ENCODE measurements around the gene CORT. TPM values are rescaled to one million over a fixed set of nuclear protein-coding genes. Genes with fewer than 3 reads are reported as not detected.

Gene CORT
- total RNA-seq = 0.52 and 0.90 TPM in 2 replicates
- total RNA-seq (2013) = 0.14 TPM
- 0.20 TPM in 1 of 2 replicates, not detected in the other for polyA plus RNA-seq
- not detected in 2 replicates for polyA minus RNA-seq

- no peak for TF ChIP-seq EZH2 (IDR thresholded peaks at IDR 0.05; ENCODE audit: borderline replicate concordance, insufficient read depth, low read depth, low read length, poor library complexity, severe bottlenecking)
- no peak for TF ChIP-seq CTCF (IDR thresholded peaks at IDR 0.05)
- POLR2A ChIA-PET = no interaction called here
Measured at GRCh38 chr1:10449751-10450150, at the start of gene CORT. Gene CORT, plus strand, starts transcription at chr1:10450031. Its CDS starts 193 bp downstream, at chr1:10450224.

GRCh38 chr1:10401281-10401680 lies 48.5 kb upstream of the CORT start:
- Histone ChIP-seq H3K27ac (ENCODE audit: low read length in 2 of 2) (no peak overlapping the region), H3K9ac (ENCODE audit: low read length) (no peak overlapping the region), H3K9me3 (ENCODE audit: control extremely low read depth in 1 of 3, control insufficient read depth in 2 of 3, insufficient read depth in 1 of 3, low read length in 2 of 3) (no peaks in the 10 kb centered on the region), H4K20me1 (ENCODE audit: control insufficient read depth, insufficient read depth, low read length, poor library complexity, severe bottlenecking) (peaks cover 4% of the 10 kb centered on the region), H3K4me1 (ENCODE audit: control insufficient read depth in 2 of 2, insufficient read depth in 2 of 2, low read length in 2 of 2) (peaks cover 9 to 17% of the 10 kb centered on the region in 2 donors), H3K27me3 (replicated peaks in 1 of 4; ENCODE audit: control extremely low read depth in 1 of 4, control insufficient read depth in 3 of 4, insufficient read depth in 4 of 4, low read length in 3 of 4) (no peaks in the 10 kb centered on the region), H3K4me2 (replicated peaks; ENCODE audit: low read depth, low read length, poor library complexity, severe bottlenecking) (no peak overlapping the region), H2AFZ (ENCODE audit: insufficient read depth, low read depth, low read length, poor library complexity, severe bottlenecking) (no peak overlapping the region), H3K36me3 (replicated peaks in 1 of 2; ENCODE audit: control extremely low read depth in 1 of 2, control insufficient read depth in 1 of 2, extremely low read depth in 1 of 2, insufficient read depth in 2 of 2, low read length in 1 of 2) (peaks cover 2 to 23% of the 10 kb centered on the region in 2 experiments), H3K4me3 (ENCODE audit: control extremely low read depth in 1 of 5, extremely low read depth in 1 of 5, insufficient read depth in 1 of 5, low read depth in 2 of 5, low read length in 4 of 5) (peak overlapping the region in 1 of 5 experiments; percentile 1), H3K79me2 (ENCODE audit: control insufficient read depth, insufficient read depth, low read length) (peaks cover 11% of the 10 kb centered on the region)
- no peak overlapping the region for H3K27ac Mint-ChIP-seq
- H3K27me3 Mint-ChIP-seq = no peaks in the 10 kb centered on the region
- ATAC-seq (ENCODE audit: low read depth) = no peak
- 83% methylated on average over 1 of the region's 1 CpG for WGBS (ENCODE audit: insufficient coverage)
- H3K4me1 Mint-ChIP-seq = peaks cover 22% of the 10 kb centered on the region
- no peak for DNase-seq
- H3K9me3 Mint-ChIP-seq (ENCODE audit: insufficient read depth) = no peaks in the 10 kb centered on the region
- ChIA-PET POLR2A (no interaction called here), CTCF (interaction anchor here (0.6 to 3.1 kb wide), 3 partner anchors 8 to 29 kb away, joined by 3 to 18 read pairs (median 4); partner anchors contain the start of gene CENPS)
- intact Hi-C loops (cut with micrococcal nuclease) = no loop called here
- H3K4me3 Mint-ChIP-seq = no peak overlapping the region
- TF ChIP-seq CTCF (IDR thresholded peaks at IDR 0.05) = no peak
- no peak for TF ChIP-seq EZH2 (IDR thresholded peaks at IDR 0.05; ENCODE audit: borderline replicate concordance, insufficient read depth, low read depth, low read length, poor library complexity, severe bottlenecking)

More at GRCh38 chr1:10449751-10450150, at the start of gene CORT:
- Histone ChIP-seq H3K27ac (ENCODE audit: low read length in 2 of 2) (no peak within 1 kb of the TSS), H3K4me1 (ENCODE audit: control insufficient read depth in 2 of 2, insufficient read depth in 2 of 2, low read length in 2 of 2) (no peaks in the 10 kb centered on the region), H3K36me3 (replicated peaks in 1 of 2; ENCODE audit: control extremely low read depth in 1 of 2, control insufficient read depth in 1 of 2, extremely low read depth in 1 of 2, insufficient read depth in 2 of 2, low read length in 1 of 2) (peaks cover 0 to under 1% of the 10 kb centered on the region in 2 experiments), H3K79me2 (ENCODE audit: control insufficient read depth, insufficient read depth, low read length) (no peaks in the 10 kb centered on the region), H3K4me2 (replicated peaks; ENCODE audit: low read depth, low read length, poor library complexity, severe bottlenecking) (no peak within 1 kb of the TSS), H3K27me3 (replicated peaks in 1 of 4; ENCODE audit: control extremely low read depth in 1 of 4, control insufficient read depth in 3 of 4, insufficient read depth in 4 of 4, low read length in 3 of 4) (no peaks in the 10 kb centered on the region), H2AFZ (ENCODE audit: insufficient read depth, low read depth, low read length, poor library complexity, severe bottlenecking) (no peak within 1 kb of the TSS), H3K9ac (ENCODE audit: low read length) (no peak within 1 kb of the TSS), H3K4me3 (ENCODE audit: control extremely low read depth in 1 of 5, extremely low read depth in 1 of 5, insufficient read depth in 1 of 5, low read depth in 2 of 5, low read length in 4 of 5) (no peak within 1 kb of the TSS), H3K9me3 (ENCODE audit: control extremely low read depth in 1 of 3, control insufficient read depth in 2 of 3, insufficient read depth in 1 of 3, low read length in 2 of 3) (peaks cover 0 to 7% (median 0%) of the 10 kb centered on the region in 3 donors), H4K20me1 (ENCODE audit: control insufficient read depth, insufficient read depth, low read length, poor library complexity, severe bottlenecking) (no peaks in the 10 kb centered on the region)
- no peaks in the 10 kb centered on the region for H3K27me3 Mint-ChIP-seq
- H3K27ac Mint-ChIP-seq = no peak within 1 kb of the TSS
- intact Hi-C loops (cut with micrococcal nuclease) = no loop called here
- no peaks in the 10 kb centered on the region for H3K4me1 Mint-ChIP-seq
- H3K9me3 Mint-ChIP-seq (ENCODE audit: insufficient read depth) = no peaks in the 10 kb centered on the region
- DNase-seq (no peak), ATAC-seq (ENCODE audit: low read depth) (no peak)
- CTCF ChIA-PET = no interaction called here
- WGBS (ENCODE audit: insufficient coverage) = 91% methylated on average over 8 of the region's 10 CpGs
- H3K4me3 Mint-ChIP-seq = no peak within 1 kb of the TSS

Data from B cell (primary cell).